GM21723 (cell line): Measurements from ENCODE around the gene MFAP2.
"Not testable (repeated sequence)": the region's sequence is repeated elsewhere in the genome, so short reads cannot be mapped to it uniquely, and the experiment has no call there.

Experiments used
- ATAC-seq: cut with Tn5 transposase; IDR thresholded peaks from one replicate; pipeline ENCODE4 v1.9.1; 2021; ENCODE audit warnings: mild to moderate bottlenecking, moderate library complexity; ENCODE audit not compliant: unreplicated experiment

MFAP2 gene

GRCh38 chr1:16965486-16966067, 14.8 kb downstream of the MFAP2 start:
- no peak for ATAC-seq

DNA sequence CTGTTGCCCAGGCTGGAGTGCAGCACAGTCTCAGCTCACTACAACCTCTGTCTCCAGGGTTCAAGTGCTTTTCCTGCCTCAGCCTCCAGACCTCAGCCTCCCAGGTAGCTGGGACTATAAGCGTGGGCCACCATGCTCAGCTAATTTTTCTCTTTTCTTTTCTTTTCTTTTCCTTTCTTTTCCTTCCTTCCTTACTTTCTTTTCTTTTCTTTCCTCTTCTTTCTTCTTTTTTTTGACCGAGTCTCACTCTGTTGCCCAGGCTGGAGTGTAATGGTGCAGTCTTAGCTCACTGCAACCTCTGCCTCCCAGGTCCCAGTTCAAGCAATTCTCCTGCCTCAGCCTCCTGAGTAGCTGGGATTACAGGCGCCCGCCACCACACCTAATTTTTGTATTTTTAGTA, 16.3 kb downstream of the MFAP2 start:
- ATAC-seq, result not testable (repeated sequence)

DNA sequence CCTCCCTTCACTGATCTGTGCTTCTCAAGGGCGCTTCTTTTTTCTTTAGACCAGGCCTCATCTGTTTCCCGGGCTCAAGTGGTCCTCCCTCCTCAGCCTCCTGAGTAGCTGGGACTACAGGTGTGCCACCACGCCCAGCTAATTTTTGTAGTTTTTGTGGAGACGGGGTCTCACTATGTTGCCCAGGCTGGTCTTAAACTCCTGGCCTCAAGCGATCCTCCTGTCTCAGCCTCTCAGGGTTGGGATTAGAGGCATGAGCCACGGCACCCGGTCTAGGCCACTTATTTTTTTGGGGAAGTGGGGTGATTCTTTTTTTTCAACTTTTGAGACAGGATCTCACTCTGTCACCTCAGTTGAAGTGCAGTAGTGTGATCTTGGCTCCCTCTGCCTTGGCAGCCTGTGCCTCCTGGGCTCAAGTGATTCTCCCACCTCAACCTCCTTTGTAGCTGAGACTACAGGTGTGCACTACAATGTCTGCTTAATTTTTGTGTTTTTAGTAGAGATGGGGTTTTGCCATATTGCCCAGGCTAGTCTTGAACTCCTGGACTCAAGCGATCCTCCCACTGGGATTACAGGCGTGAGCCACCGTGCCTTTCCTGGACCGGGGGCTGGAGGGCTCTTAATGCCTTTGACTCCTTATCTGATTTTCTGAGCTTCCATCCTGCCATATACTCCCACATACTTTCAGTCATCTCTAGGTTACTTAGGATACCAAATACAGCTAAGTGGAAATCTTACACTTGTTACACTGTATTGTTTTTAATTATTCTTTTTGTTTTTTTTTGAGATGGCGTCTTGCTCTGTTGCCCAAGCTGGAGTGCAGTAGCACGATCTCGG, 18.9 kb downstream of the MFAP2 start:
- no peak for ATAC-seq

DNA sequence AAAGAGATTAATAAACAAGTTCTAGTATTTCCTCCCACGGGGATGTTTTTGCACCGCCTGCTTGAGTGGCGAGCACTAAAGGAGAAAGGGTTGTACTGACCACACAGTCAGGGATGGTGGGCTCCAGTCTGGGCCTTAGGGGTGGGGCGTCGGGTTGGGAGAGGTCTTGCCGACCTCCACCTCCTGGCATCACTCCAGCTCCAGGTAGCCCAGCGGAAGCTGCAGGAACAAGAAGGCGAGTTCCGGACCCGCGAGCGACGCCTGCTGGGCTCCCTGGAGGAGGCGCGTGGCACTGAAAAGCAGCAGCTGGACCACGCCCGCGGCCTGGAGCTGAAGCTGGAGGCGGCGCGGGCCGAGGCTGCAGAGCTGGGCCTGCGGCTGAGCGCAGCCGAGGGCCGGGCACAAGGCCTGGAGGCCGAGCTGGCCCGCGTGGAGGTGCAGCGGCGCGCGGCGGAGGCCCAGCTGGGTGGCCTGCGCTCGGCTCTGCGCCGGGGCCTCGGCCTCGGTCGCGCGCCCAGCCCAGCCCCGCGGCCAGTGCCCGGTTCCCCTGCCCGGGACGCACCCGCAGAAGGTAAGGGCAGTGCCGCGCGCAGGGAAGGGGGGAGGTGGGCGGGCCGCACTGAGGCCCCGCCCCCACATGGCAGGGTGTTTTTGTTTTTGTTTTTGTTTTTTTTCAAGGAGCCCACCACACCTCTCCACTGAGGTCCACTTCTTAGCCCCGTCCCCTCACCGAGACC, 19.7 kb downstream of the MFAP2 start:
- ATAC-seq, result no peak

DNA sequence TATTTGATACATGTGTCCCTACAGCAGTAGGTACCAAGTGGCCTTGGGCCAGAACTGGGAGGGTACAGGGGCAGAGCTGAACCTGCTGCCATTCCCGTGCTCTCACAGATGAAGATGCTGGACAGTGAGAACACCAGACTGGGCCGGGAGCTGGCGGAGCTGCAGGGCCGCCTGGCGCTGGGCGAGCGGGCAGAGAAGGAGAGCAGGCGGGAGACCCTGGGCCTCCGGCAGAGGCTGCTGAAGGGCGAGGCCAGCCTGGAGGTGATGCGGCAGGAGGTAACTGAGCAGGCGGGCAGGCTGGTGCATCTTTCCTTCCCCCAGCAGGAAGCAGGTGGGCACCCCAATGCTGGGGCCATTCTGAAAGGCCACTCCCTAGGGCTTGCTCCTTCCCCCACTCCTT, 21.9 kb downstream of the MFAP2 start:
- no peak for ATAC-seq

DNA sequence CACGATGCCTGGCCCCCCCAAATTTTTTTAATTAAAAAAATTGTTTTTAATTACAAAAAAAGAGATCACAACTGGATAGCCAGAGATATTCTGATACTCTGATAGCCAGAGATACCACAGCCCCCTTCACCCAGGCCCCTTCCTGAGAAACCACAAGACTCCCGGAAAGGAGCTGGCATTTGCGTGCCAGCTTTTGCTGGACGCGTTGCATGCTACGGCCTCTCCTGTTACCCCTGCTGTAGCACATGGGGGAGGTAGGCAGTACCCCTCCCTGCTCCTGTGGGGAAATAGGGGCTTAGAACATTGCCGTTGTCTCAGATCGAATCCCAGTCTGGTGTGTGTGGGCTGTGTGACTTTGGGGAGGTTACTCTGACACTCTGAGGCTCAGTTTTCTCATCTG, 22.7 kb downstream of the MFAP2 start:
- no peak for ATAC-seq

- no peak for ATAC-seq
Measured at GRCh38 chr1:16956775-16957174, 23.6 kb downstream of the MFAP2 start.

DNA sequence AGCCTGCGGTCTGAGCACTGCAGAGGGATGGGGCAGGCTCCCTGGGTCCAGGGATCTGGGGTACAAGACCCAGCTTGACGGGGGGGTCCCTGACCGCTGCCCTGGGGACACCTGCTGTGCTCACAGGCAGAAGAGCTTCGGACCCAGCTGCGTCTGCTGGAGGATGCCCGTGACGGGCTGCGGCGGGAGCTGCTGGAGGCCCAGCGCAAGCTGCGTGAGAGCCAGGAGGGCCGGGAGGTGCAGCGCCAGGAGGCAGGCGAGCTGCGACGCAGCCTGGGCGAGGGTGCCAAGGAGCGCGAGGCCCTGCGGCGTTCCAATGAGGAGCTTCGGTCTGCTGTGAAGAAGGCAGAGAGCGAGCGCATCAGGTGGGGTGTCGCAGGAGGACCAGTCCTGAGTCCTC, 25.2 kb downstream of the MFAP2 start:
- no peak for ATAC-seq

DNA sequence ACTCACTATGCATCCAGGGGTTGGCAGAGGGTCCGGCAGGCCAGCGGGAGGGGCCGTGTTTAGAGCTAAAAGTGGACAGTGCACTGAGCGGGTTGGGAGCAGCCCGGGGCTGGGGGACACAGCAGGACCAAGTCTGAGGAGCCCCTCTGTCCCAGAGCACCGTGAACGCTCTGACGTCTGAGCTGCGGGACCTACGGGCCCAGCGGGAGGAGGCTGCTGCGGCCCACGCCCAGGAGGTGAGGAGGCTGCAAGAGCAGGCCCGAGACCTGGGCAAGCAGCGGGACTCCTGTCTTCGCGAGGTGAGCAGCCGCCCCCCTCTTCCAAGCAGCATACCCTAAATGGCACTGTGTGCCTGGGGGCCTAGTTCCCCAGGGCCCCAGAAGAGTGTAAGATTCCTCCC, 25.8 kb downstream of the MFAP2 start:
- no peak for ATAC-seq

DNA sequence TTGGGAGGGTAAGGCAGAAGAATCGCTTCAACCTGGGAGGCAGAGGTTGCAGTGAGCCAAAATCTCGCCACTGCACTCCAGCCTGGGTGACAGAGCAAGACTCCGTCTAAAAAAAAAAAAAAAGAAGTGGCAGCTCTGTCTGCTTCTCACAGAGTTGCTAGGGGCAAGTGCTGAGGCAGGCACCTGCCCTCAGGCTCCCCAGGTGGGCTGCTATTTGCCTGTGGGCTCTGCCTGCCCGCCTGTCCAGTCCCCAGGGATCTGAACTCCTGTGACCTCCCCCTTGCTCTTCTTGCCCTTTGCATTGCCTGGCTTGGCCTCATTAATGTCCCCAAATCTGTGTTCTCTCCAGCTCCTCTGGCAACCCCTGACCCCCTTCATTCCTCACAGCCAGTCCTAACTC, 28.0 kb downstream of the MFAP2 start:
- ATAC-seq, result not testable (repeated sequence)

DNA sequence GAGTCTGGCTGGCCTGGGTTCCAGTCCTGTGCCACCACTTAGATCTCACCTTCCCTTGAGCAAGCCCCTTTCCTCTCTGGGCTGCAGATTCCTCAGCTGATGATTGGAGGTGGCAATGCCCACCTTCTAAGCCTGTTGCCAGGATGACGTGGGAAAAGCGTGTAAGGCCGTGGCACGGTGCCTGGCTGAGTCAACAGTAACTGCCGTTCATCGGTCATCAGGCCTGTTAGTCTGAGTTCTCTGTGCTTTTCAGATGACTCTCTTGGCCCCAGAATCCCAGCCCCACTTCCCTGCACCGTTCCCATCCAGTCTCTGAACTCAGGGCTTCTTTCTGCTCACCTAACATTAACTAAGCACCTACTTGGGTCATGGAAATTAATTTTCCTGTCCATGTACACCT, 31.4 kb downstream of the MFAP2 start:
- ATAC-seq, result not testable (repeated sequence)

GRCh38 chr1:16948282-16948891, 32.0 kb downstream of the MFAP2 start:
- ATAC-seq, result not testable (repeated sequence)

DNA sequence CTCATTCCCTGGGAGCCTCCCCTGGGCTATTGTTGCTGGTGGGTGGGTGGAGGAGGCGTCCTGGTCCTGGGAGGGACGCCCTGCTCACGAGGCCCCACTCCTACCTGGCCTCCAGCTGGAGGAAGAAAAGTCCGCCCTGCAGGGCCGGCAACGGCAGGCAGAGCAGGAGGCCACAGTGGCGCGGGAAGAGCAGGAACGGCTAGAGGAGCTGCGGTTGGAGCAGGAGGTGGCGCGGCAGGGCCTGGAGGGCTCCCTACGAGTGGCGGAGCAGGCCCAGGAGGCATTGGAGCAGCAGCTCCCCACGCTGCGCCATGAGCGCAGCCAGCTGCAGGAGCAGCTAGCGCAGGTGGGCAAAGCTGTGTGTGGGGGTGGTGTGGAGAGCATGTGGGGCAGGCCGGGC, 33.8 kb downstream of the MFAP2 start:
- no peak for ATAC-seq

- not testable (repeated sequence) for ATAC-seq
Measured at GRCh38 chr1:16946185-16946584, 34.2 kb downstream of the MFAP2 start.

DNA sequence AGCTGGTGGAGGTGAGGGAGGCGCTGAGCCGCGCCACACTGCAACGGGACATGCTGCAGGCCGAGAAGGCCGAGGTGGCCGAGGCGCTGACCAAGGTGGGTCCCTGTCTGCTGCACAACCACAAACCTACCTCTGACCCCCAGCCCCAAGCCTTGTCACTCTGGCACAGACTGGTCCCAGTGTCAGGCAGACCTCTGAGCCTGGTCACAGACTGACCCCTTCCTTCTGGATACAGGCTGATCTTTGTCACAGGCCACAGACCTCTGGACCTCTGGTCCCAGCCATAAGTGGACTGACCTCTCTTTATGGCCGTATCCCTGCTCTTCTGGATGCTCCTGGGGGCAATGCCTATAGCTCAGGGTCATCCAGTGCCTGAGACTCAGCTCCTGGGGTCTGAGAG, 34.9 kb downstream of the MFAP2 start:
- not testable (repeated sequence) for ATAC-seq

GRCh38 chr1:16944038-16944437, 36.4 kb downstream of the MFAP2 start:
- no peak for ATAC-seq

DNA sequence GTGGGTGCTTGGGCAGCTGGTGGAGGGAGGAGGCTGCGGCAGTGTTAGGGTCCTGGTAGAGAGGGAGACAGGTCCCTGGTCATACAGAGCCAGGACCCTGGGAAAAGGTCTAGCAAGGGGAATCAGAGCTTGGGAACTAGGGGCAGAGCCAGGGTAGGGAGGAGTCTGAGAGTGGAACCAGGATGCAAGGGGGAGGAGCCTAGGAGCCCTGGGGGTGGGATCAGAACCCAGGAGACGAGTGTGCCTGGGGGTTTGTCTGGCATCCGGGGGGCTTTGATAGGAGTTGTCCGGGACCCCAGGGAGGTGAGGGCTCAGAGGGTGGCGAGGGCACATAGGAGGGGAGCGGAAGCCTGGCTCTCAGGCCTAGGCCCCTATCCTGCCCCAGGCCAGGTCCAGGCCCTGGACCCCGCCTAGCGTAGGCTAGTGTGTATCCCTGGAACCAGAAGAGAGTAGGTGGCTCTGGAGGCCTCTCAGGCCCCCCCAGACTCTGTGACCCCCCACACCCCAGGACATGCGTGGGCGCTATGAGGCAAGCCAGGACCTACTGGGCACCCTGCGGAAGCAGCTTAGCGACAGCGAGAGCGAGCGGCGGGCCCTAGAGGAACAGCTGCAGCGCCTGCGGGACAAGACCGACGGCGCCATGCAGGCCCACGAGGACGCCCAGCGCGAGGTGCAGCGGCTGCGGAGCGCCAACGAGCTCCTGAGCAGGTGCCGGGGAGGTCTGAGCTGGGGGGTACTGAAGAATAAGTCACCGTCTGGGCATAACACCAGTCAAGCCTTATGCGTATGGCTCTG, 40.8 kb downstream of the MFAP2 start:
- not testable (repeated sequence) for ATAC-seq

DNA sequence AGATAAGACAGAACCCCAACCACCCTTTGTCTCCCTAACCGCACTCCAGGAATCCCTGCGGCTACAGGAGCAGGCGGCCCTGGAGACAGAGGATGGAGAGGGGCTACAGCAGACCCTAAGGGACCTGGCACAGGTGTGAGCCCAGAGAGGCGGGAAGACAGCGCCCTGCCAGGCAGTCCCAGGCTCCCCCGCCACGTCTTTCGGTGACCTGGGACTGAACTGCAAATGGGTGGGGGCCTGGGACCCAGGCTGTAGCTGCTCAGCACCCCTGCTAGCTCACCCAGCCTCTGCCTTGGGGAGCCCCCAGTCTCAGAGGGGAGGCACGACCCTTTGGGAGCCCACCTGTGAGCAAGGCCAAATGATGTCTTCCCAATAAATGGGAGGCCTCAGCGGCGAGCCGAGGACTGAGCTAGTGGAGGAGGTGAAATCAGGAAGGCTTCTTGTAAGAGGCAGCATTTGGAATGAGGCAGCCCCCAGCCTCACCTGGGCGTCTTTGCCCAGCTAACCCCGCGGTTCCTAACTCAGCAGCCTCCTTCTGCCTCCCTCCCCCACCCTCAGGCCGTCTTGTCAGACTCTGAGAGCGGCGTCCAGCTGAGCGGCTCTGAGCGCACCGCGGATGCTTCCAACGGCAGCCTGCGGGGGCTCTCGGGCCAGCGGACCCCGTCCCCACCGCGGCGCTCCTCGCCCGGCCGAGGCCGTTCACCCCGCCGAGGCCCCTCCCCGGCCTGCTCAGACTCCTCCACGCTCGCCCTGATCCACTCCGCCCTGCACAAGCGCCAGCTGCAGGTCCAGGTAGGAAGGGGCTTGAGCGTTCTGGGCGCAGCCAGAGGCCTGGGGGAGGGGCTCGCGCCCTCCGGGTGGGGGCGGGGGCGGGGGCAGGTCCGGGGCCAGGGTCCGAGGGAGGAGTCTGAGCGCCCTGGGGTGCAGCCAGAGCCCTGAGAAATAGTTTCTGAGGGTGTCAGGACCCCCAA, 41.8 kb downstream of the MFAP2 start:
- ATAC-seq, result no peak

GRCh38 chr1:16936580-16936979, 43.8 kb downstream of the MFAP2 start:
- not testable (repeated sequence) for ATAC-seq
